ENCODE data around the gene CEP350. TPM values are rescaled to one million over a fixed set of nuclear protein-coding genes. Genes with fewer than 3 reads are reported as not detected.

CEP350 gene
- total RNA-seq, 2 donors from 2014 or later = 43.3 to 67.4 TPM

- intact Hi-C loops (cut with DNase I) = loop anchor here (10.0 kb wide), 1 partner anchor 202 kb away; the partner anchor contains the start of gene CEP350
- H3K27me3 ChIP-seq (replicated peaks; ENCODE audit: insufficient read depth) = no peaks in the 10 kb centered on the region
- TF ChIP-seq CTCF (IDR thresholded peaks at IDR 0.05) = no peak
- TF ChIP-seq POLR2AphosphoS5 (IDR thresholded peaks at IDR 0.05) = no peak
- no peak for TF ChIP-seq POLR2A (IDR thresholded peaks at IDR 0.05)
- no peaks in the 10 kb centered on the region for H3K36me3 ChIP-seq
- WGBS = 83% methylated on average over 4 of the region's 4 CpGs
- DNase-seq (ENCODE audit: low spot score) = no peak
- no peak overlapping the region for H3K4me3 ChIP-seq
- no peak overlapping the region for H3K27ac ChIP-seq
- H3K9me3 ChIP-seq = no peaks in the 10 kb centered on the region
- peaks cover 6% of the 10 kb centered on the region for H3K4me1 ChIP-seq (replicated peaks)
Measured at GRCh38 chr1:180157108-180157507, 202.5 kb downstream of the CEP350 start.

GRCh38 chr1:180157576-180158057 lies 203.0 kb downstream of the CEP350 start:
- intact Hi-C loops (cut with DNase I) = loop anchor here (10.0 kb wide), 1 partner anchor 203 kb away; the partner anchor contains the start of gene CEP350
- TF ChIP-seq POLR2A (IDR thresholded peaks at IDR 0.05) = no peak
- TF ChIP-seq CTCF (IDR thresholded peaks at IDR 0.05) = no peak
- peak; percentile 73 for TF ChIP-seq POLR2AphosphoS5 (IDR thresholded peaks at IDR 0.05)
- Histone ChIP-seq H3K4me3 (no peak overlapping the region), H3K9me3 (no peaks in the 10 kb centered on the region), H3K36me3 (no peaks in the 10 kb centered on the region), H3K4me1 (replicated peaks) (peaks cover 6% of the 10 kb centered on the region), H3K27ac (no peak overlapping the region), H3K27me3 (replicated peaks; ENCODE audit: insufficient read depth) (no peaks in the 10 kb centered on the region)
- no peak for DNase-seq (ENCODE audit: low spot score)
- WGBS = 39% methylated on average over 3 of the region's 3 CpGs

- H3K9me3 ChIP-seq = no peaks in the 10 kb centered on the region
- WGBS = 76% methylated on average over 14 of the region's 16 CpGs
- H3K36me3 ChIP-seq = no peaks in the 10 kb centered on the region
- no peak for DNase-seq (ENCODE audit: low spot score)
- H3K27me3 ChIP-seq (replicated peaks; ENCODE audit: insufficient read depth) = no peaks in the 10 kb centered on the region
- intact Hi-C loops (cut with DNase I) = loop anchor here (10.0 kb wide), 1 partner anchor 204 kb away; the partner anchor contains the start of gene CEP350
- H3K4me1 ChIP-seq (replicated peaks) = peaks cover 6% of the 10 kb centered on the region
- no peak overlapping the region for H3K4me3 ChIP-seq
- H3K27ac ChIP-seq = no peak overlapping the region
- TF ChIP-seq CTCF (IDR thresholded peaks at IDR 0.05) (no peak), POLR2A (IDR thresholded peaks at IDR 0.05) (no peak), POLR2AphosphoS5 (IDR thresholded peaks at IDR 0.05) (no peak)
Measured at GRCh38 chr1:180158149-180159147, 203.8 kb downstream of the CEP350 start.

- no peak overlapping the region for H3K27ac ChIP-seq
- WGBS = 87% methylated on average over 1 of the region's 1 CpG
- no peak overlapping the region for H3K4me3 ChIP-seq
- intact Hi-C loops (cut with DNase I) = no loop called here
- DNase-seq (ENCODE audit: low spot score) = no peak
- peaks cover 6% of the 10 kb centered on the region for H3K4me1 ChIP-seq (replicated peaks)
- no peaks in the 10 kb centered on the region for H3K36me3 ChIP-seq
- H3K9me3 ChIP-seq = no peaks in the 10 kb centered on the region
- TF ChIP-seq CTCF (IDR thresholded peaks at IDR 0.05) (no peak), POLR2AphosphoS5 (IDR thresholded peaks at IDR 0.05) (no peak), POLR2A (IDR thresholded peaks at IDR 0.05) (no peak)
- no peaks in the 10 kb centered on the region for H3K27me3 ChIP-seq (replicated peaks; ENCODE audit: insufficient read depth)
Measured at GRCh38 chr1:180160357-180160756, 205.7 kb downstream of the CEP350 start.
